HEK293 (cell line): Measurements from ENCODE around the gene SLIT1.
A peak's percentile ranks its signal among the peaks of the same experiment; 100 is the strongest.

ENCODE experiments used
- CTCF ChIA-PET: fragments of 350-600 bp; formaldehyde crosslinking; extraction: SDS; loops from one replicate; lab custom pipeline; 2021; ENCODE audit warnings: antibody characterized with exemption; lab: Yijun Ruan, JAX
- POLR2A ChIA-PET: fragments of 300-600 bp; formaldehyde crosslinking; extraction: SDS; loops from one replicate; lab custom pipeline; 2020; ENCODE audit warnings: antibody characterized with exemption, inconsistent platforms; lab: Yijun Ruan, JAX
- H3K27ac ChIP-seq: fragments of 200-500 bp; sonication (Bioruptor generic); 2 replicates; pipeline ENCODE4 v1.5.1; 2014; ENCODE audit warnings: low read depth, low read length, control low read depth, inconsistent platforms; ENCODE audit errors: extremely low read depth
- H3K36me3 ChIP-seq, 2 experiments: fragments of 200-500 bp in 1 of 2; sonication (Bioruptor generic) in 1 of 2; 1 replicate in 1 of 2; 2 replicates in 1 of 2; pipeline ENCODE4 v1.5.1; 2014 to 2017; ENCODE audit warnings: inconsistent platforms in 2 of 2, low read length in 2 of 2; ENCODE audit not compliant: control insufficient read depth in 2 of 2, insufficient read depth in 1 of 2
- H3K4me1 ChIP-seq: fragments of 200-500 bp; sonication (Bioruptor generic); 2 replicates; pipeline ENCODE4 v1.5.1; 2014; ENCODE audit warnings: mild to moderate bottlenecking, low read length, inconsistent platforms; ENCODE audit not compliant: control insufficient read depth, insufficient read depth
- H3K4me3 ChIP-seq: 2 replicates; pipeline ENCODE4 v1.5.1; 2011; ENCODE audit warnings: low read depth, mild to moderate bottlenecking, control low read depth, low read length, moderate library complexity
- H3K9me3 ChIP-seq: fragments of 200-500 bp; sonication (Bioruptor generic); 2 replicates; pipeline ENCODE4 v1.5.1; 2014; ENCODE audit warnings: low read depth, low read length, inconsistent platforms; ENCODE audit not compliant: control insufficient read depth, insufficient read depth
- EGR2 ChIP-seq: fragments of 450-650 bp; formaldehyde crosslinking; IDR thresholded peaks from 2 replicates; pipeline ENCODE4 v1.5.1; 2016; ENCODE audit warnings: low read depth, missing biosample characterization, missing genetic modification characterization
- ELK4 ChIP-seq: IDR thresholded peaks from 2 replicates; pipeline ENCODE4 v1.6.1; 2011; ENCODE audit warnings: mild to moderate bottlenecking, low read depth, low read length, borderline replicate concordance
- GLIS2 ChIP-seq: fragments of 450-650 bp; formaldehyde crosslinking; IDR thresholded peaks from 2 replicates; pipeline ENCODE4 v1.5.1; 2016; ENCODE audit warnings: missing biosample characterization, missing genetic modification characterization
- HOXA7 ChIP-seq: sonication (generic); formaldehyde crosslinking; IDR thresholded peaks from 2 replicates; pipeline ENCODE4 v1.8.1; 2022; ENCODE audit warnings: missing genetic modification reagents, borderline replicate concordance
- MZF1 ChIP-seq: fragments of 450-650 bp; formaldehyde crosslinking; IDR thresholded peaks from 2 replicates; pipeline ENCODE4 v1.5.1; 2017; ENCODE audit warnings: missing biosample characterization, missing genetic modification characterization, borderline replicate concordance
- ZFHX2 ChIP-seq: fragments of 450-650 bp; formaldehyde crosslinking; conservative IDR thresholded peaks from 2 replicates; pipeline ENCODE4 v1.5.1; 2016; ENCODE audit warnings: missing biosample characterization, missing genetic modification characterization
- ZNF157 ChIP-seq: fragments of 450-650 bp; formaldehyde crosslinking; IDR thresholded peaks from 2 replicates; pipeline ENCODE4 v1.5.1; 2016; ENCODE audit warnings: missing biosample characterization, missing genetic modification characterization
- ZNF324 ChIP-seq: fragments of 450-650 bp; formaldehyde crosslinking; IDR thresholded peaks from 2 replicates; pipeline ENCODE4 v1.5.1; 2016; ENCODE audit warnings: missing biosample characterization, missing genetic modification characterization
- ZNF335 ChIP-seq: fragments of 450-650 bp; formaldehyde crosslinking; conservative IDR thresholded peaks from 2 replicates; pipeline ENCODE4 v1.5.1; 2016; ENCODE audit warnings: missing biosample characterization, missing genetic modification characterization
- ZNF366 ChIP-seq: fragments of 450-650 bp; formaldehyde crosslinking; conservative IDR thresholded peaks from 2 replicates; pipeline ENCODE4 v1.5.1; 2016; ENCODE audit warnings: missing biosample characterization, missing genetic modification characterization
- ZNF426 ChIP-seq: fragments of 450-650 bp; formaldehyde crosslinking; IDR thresholded peaks from 2 replicates; pipeline ENCODE4 v1.5.1; 2017; ENCODE audit warnings: missing biosample characterization, missing genetic modification characterization, mild to moderate bottlenecking, inconsistent platforms, moderate library complexity
- ZNF549 ChIP-seq: fragments of 450-650 bp; IDR thresholded peaks from 2 replicates; pipeline ENCODE4 v1.5.1; 2018; ENCODE audit warnings: missing biosample characterization, missing genetic modification characterization, mild to moderate bottlenecking, inconsistent platforms, moderate library complexity
- ZNF580 ChIP-seq: fragments of 450-650 bp; formaldehyde crosslinking; IDR thresholded peaks from 2 replicates; pipeline ENCODE4 v1.5.1; 2016; ENCODE audit warnings: missing biosample characterization, missing genetic modification characterization
- ZNF596 ChIP-seq: fragments of 450-650 bp; IDR thresholded peaks from 2 replicates; pipeline ENCODE4 v1.5.0; 2018; ENCODE audit warnings: missing biosample characterization, mild to moderate bottlenecking, missing genetic modification characterization, moderate library complexity
- ZNF626 ChIP-seq: fragments of 450-650 bp; sonication (Bioruptor Pico); formaldehyde crosslinking; IDR thresholded peaks from 2 replicates; pipeline ENCODE4 v1.5.1; 2018; ENCODE audit warnings: missing biosample characterization, missing genetic modification characterization, inconsistent platforms
- ZSCAN23 ChIP-seq: fragments of 450-650 bp; formaldehyde crosslinking; IDR thresholded peaks from 2 replicates; pipeline ENCODE4 v1.5.1; 2016; ENCODE audit warnings: missing biosample characterization, missing genetic modification characterization
- ZSCAN4 ChIP-seq: fragments of 450-650 bp; formaldehyde crosslinking; IDR thresholded peaks from 2 replicates; pipeline ENCODE4 v1.5.1; 2017; ENCODE audit warnings: missing biosample characterization, missing genetic modification characterization
- TF ChIP-seq, protein P1 (sequence below): fragments of 450-650 bp; formaldehyde crosslinking; IDR thresholded peaks from 2 replicates; pipeline ENCODE4 v1.5.1; 2016; ENCODE audit warnings: missing biosample characterization, missing genetic modification characterization
- TF ChIP-seq, protein P2 (sequence below): fragments of 450-650 bp; formaldehyde crosslinking; IDR thresholded peaks from 2 replicates; pipeline ENCODE4 v1.5.1; 2017; ENCODE audit warnings: missing biosample characterization, missing genetic modification characterization
- TF ChIP-seq, protein P3 (sequence below): fragments of 450-650 bp; formaldehyde crosslinking; IDR thresholded peaks from 2 replicates; pipeline ENCODE4 v1.5.1; 2016; ENCODE audit warnings: missing biosample characterization, missing genetic modification characterization, borderline replicate concordance

SLIT1 gene

GRCh38 chr10:97151307-97151914 lies 34.3 kb downstream of the SLIT1 start:
- TF ChIP-seq ZNF324 (tag by site-specific recombination) (no peak), ZNF596 (tag by site-specific recombination) (no peak), ZFHX2 (tag by site-specific recombination) (peak; percentile 87), EGR2 (tag by site-specific recombination) (peak; percentile 97), ZNF366 (tag by site-specific recombination) (no peak)
- Histone ChIP-seq H3K9me3 (no peaks in the 10 kb centered on the region), H3K27ac (no peak overlapping the region), H3K4me1 (no peaks in the 10 kb centered on the region), H3K36me3 (no peaks in the 10 kb centered on the region), H3K4me3 (no peak overlapping the region)
- ChIA-PET CTCF (interaction anchor here (1.0 kb wide), 1 partner anchor 78 kb away, joined by 3 read pairs; no protein-coding TSS in a partner anchor), POLR2A (no interaction called here)

DNA sequence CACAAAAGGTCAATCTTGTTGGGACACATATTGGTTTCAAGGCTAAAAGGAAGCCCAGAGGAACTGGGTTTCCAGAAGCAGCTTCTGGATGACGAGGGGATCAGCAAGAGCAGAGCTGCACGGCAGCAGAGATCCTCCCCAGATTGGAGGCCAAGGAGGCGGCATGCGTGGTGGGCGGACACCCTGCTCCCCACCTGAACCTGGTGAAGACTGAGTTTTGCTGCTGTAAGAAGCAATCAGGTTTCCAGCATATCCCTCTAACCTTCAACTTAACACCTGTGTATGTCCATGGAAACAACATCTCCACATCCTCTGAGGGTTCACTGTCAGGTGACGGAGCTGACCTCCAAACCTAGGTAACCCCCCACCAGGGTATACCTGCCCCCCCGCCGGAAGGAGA lies 35.1 kb downstream of the SLIT1 start:
- H3K9me3 ChIP-seq, result no peaks in the 10 kb centered on the region
- no peak overlapping the region for H3K4me3 ChIP-seq
- ChIA-PET POLR2A (no interaction called here), CTCF (no interaction called here)
- TF ChIP-seq, protein P1, sequence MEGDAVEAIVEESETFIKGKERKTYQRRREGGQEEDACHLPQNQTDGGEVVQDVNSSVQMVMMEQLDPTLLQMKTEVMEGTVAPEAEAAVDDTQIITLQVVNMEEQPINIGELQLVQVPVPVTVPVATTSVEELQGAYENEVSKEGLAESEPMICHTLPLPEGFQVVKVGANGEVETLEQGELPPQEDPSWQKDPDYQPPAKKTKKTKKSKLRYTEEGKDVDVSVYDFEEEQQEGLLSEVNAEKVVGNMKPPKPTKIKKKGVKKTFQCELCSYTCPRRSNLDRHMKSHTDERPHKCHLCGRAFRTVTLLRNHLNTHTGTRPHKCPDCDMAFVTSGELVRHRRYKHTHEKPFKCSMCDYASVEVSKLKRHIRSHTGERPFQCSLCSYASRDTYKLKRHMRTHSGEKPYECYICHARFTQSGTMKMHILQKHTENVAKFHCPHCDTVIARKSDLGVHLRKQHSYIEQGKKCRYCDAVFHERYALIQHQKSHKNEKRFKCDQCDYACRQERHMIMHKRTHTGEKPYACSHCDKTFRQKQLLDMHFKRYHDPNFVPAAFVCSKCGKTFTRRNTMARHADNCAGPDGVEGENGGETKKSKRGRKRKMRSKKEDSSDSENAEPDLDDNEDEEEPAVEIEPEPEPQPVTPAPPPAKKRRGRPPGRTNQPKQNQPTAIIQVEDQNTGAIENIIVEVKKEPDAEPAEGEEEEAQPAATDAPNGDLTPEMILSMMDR (tag by site-specific recombination), result no peak
- TF ChIP-seq ZSCAN4 (tag by site-specific recombination) (no peak), ZNF335 (tag by site-specific recombination) (no peak), ZNF580 (tag by site-specific recombination) (no peak), ZNF549 (tag by site-specific recombination) (no peak)
- TF ChIP-seq, protein P2, sequence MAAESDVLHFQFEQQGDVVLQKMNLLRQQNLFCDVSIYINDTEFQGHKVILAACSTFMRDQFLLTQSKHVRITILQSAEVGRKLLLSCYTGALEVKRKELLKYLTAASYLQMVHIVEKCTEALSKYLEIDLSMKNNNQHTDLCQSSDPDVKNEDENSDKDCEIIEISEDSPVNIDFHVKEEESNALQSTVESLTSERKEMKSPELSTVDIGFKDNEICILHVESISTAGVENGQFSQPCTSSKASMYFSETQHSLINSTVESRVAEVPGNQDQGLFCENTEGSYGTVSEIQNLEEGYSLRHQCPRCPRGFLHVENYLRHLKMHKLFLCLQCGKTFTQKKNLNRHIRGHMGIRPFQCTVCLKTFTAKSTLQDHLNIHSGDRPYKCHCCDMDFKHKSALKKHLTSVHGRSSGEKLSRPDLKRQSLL, result no peak
- H3K4me1 ChIP-seq, result no peaks in the 10 kb centered on the region
- H3K27ac ChIP-seq, result no peak overlapping the region
- H3K36me3 ChIP-seq, result no peaks in the 10 kb centered on the region

GRCh38 chr10:97150013-97150595 lies 35.7 kb downstream of the SLIT1 start:
- POLR2A ChIA-PET, result no interaction called here
- H3K27ac ChIP-seq, result no peak overlapping the region
- CTCF ChIA-PET, result interaction anchor here (0.7 to 1.0 kb wide), 3 partner anchors 13 to 78 kb away, joined by 3 to 4 read pairs (median 3); no protein-coding TSS in a partner anchor
- no peak for TF ChIP-seq ELK4
- TF ChIP-seq, protein P3, sequence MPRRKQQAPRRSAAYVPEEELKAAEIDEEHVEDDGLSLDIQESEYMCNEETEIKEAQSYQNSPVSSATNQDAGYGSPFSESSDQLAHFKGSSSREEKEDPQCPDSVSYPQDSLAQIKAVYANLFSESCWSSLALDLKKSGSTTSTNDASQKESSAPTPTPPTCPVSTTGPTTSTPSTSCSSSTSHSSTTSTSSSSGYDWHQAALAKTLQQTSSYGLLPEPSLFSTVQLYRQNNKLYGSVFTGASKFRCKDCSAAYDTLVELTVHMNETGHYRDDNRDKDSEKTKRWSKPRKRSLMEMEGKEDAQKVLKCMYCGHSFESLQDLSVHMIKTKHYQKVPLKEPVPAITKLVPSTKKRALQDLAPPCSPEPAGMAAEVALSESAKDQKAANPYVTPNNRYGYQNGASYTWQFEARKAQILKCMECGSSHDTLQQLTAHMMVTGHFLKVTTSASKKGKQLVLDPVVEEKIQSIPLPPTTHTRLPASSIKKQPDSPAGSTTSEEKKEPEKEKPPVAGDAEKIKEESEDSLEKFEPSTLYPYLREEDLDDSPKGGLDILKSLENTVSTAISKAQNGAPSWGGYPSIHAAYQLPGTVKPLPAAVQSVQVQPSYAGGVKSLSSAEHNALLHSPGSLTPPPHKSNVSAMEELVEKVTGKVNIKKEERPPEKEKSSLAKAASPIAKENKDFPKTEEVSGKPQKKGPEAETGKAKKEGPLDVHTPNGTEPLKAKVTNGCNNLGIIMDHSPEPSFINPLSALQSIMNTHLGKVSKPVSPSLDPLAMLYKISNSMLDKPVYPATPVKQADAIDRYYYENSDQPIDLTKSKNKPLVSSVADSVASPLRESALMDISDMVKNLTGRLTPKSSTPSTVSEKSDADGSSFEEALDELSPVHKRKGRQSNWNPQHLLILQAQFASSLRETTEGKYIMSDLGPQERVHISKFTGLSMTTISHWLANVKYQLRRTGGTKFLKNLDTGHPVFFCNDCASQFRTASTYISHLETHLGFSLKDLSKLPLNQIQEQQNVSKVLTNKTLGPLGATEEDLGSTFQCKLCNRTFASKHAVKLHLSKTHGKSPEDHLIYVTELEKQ, result no peak
- no peak for TF ChIP-seq ZNF426 (tag by site-specific recombination)
- no peak for TF ChIP-seq GLIS2
- TF ChIP-seq ZNF626, result no peak
- TF ChIP-seq MZF1, result no peak
- TF ChIP-seq, protein P2, result no peak
- TF ChIP-seq ZNF157 (tag by site-specific recombination), result no peak
- TF ChIP-seq ZSCAN23, result no peak
- TF ChIP-seq HOXA7 (CRISPR knock-in tag), result no peak

More at GRCh38 chr10:97150013-97150595, 35.7 kb downstream of the SLIT1 start:
- Histone ChIP-seq H3K4me1 (no peaks in the 10 kb centered on the region), H3K4me3 (no peak overlapping the region), H3K9me3 (no peaks in the 10 kb centered on the region), H3K36me3 (no peaks in the 10 kb centered on the region)
